ENCODE data around the gene SLC35B2.

- TF ChIP-seq POLR2A (IDR thresholded peaks at IDR 0.05), result no peak
- TF ChIP-seq, protein P1, sequence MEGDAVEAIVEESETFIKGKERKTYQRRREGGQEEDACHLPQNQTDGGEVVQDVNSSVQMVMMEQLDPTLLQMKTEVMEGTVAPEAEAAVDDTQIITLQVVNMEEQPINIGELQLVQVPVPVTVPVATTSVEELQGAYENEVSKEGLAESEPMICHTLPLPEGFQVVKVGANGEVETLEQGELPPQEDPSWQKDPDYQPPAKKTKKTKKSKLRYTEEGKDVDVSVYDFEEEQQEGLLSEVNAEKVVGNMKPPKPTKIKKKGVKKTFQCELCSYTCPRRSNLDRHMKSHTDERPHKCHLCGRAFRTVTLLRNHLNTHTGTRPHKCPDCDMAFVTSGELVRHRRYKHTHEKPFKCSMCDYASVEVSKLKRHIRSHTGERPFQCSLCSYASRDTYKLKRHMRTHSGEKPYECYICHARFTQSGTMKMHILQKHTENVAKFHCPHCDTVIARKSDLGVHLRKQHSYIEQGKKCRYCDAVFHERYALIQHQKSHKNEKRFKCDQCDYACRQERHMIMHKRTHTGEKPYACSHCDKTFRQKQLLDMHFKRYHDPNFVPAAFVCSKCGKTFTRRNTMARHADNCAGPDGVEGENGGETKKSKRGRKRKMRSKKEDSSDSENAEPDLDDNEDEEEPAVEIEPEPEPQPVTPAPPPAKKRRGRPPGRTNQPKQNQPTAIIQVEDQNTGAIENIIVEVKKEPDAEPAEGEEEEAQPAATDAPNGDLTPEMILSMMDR (IDR thresholded peaks at IDR 0.05), result no peak
These were observed 34.6 kb downstream of the SLC35B2 start for GRCh38 chr6:44222486-44223318.

Data from breast epithelium (tissue), 3 donors.